ENCODE data around the gene SEMA4A.

- TF ChIP-seq CTCF (IDR thresholded peaks at IDR 0.05; ENCODE audit: poor library complexity, severe bottlenecking) = no peak
- no peak for TF ChIP-seq POLR2AphosphoS5 (IDR thresholded peaks at IDR 0.05)
- TF ChIP-seq EP300 (conservative IDR thresholded peaks at IDR 0.05; ENCODE audit: poor library complexity, severe bottlenecking) = no peak
- no peak for TF ChIP-seq SMC3 (conservative IDR thresholded peaks at IDR 0.05; ENCODE audit: poor library complexity)
These were observed 8.6 kb upstream of the SEMA4A start for GRCh38 chr1:156144742-156145141.

Measured in neural cell (in vitro differentiated cells).